HEK293 (cell line): Measurements from ENCODE around the gene BIK.

ENCODE experiments used
- CTCF ChIA-PET: fragments of 350-600 bp; formaldehyde crosslinking; extraction: SDS; loops from one replicate; lab custom pipeline; 2021; ENCODE audit warnings: antibody characterized with exemption; lab: Yijun Ruan, JAX
- POLR2A ChIA-PET: fragments of 300-600 bp; formaldehyde crosslinking; extraction: SDS; loops from one replicate; lab custom pipeline; 2020; ENCODE audit warnings: antibody characterized with exemption, inconsistent platforms; lab: Yijun Ruan, JAX
- H3K27ac ChIP-seq: fragments of 200-500 bp; sonication (Bioruptor generic); 2 replicates; pipeline ENCODE4 v1.5.1; 2014; ENCODE audit warnings: low read depth, low read length, control low read depth, inconsistent platforms; ENCODE audit errors: extremely low read depth
- H3K36me3 ChIP-seq, 2 experiments: fragments of 200-500 bp in 1 of 2; sonication (Bioruptor generic) in 1 of 2; 1 replicate in 1 of 2; 2 replicates in 1 of 2; pipeline ENCODE4 v1.5.1; 2014 to 2017; ENCODE audit warnings: inconsistent platforms in 2 of 2, low read length in 2 of 2; ENCODE audit not compliant: control insufficient read depth in 2 of 2, insufficient read depth in 1 of 2
- H3K4me1 ChIP-seq: fragments of 200-500 bp; sonication (Bioruptor generic); 2 replicates; pipeline ENCODE4 v1.5.1; 2014; ENCODE audit warnings: mild to moderate bottlenecking, low read length, inconsistent platforms; ENCODE audit not compliant: control insufficient read depth, insufficient read depth
- H3K4me3 ChIP-seq: 2 replicates; pipeline ENCODE4 v1.5.1; 2011; ENCODE audit warnings: low read depth, mild to moderate bottlenecking, control low read depth, low read length, moderate library complexity
- H3K9me3 ChIP-seq: fragments of 200-500 bp; sonication (Bioruptor generic); 2 replicates; pipeline ENCODE4 v1.5.1; 2014; ENCODE audit warnings: low read depth, low read length, inconsistent platforms; ENCODE audit not compliant: control insufficient read depth, insufficient read depth
- GLIS1 ChIP-seq: fragments of 450-650 bp; formaldehyde crosslinking; IDR thresholded peaks from 2 replicates; pipeline ENCODE4 v1.5.1; 2016; ENCODE audit warnings: missing biosample characterization, missing genetic modification characterization
- KLF17 ChIP-seq: fragments of 450-650 bp; formaldehyde crosslinking; IDR thresholded peaks from 2 replicates; pipeline ENCODE4 v1.5.1; 2016; ENCODE audit warnings: missing biosample characterization, missing genetic modification characterization
- MYNN ChIP-seq: fragments of 450-650 bp; formaldehyde crosslinking; IDR thresholded peaks from 2 replicates; pipeline ENCODE4 v1.5.1; 2016; ENCODE audit warnings: missing biosample characterization, missing genetic modification characterization, borderline replicate concordance
- PRDM10 ChIP-seq: fragments of 450-650 bp; formaldehyde crosslinking; IDR thresholded peaks from 2 replicates; pipeline ENCODE4 v1.5.1; 2016; ENCODE audit warnings: missing biosample characterization, missing genetic modification characterization
- SP3 ChIP-seq: fragments of 450-650 bp; formaldehyde crosslinking; IDR thresholded peaks from 2 replicates; pipeline ENCODE4 v1.5.1; 2016; ENCODE audit warnings: missing biosample characterization, missing genetic modification characterization
- YY2 ChIP-seq: fragments of 450-650 bp; formaldehyde crosslinking; IDR thresholded peaks from 2 replicates; pipeline ENCODE4 v1.5.1; 2016; ENCODE audit warnings: missing biosample characterization, missing genetic modification characterization
- ZBTB20 ChIP-seq: fragments of 450-650 bp; formaldehyde crosslinking; IDR thresholded peaks from 2 replicates; pipeline ENCODE4 v1.5.1; 2016; ENCODE audit warnings: missing biosample characterization, missing genetic modification characterization
- ZBTB44 ChIP-seq: fragments of 450-650 bp; IDR thresholded peaks from 2 replicates; pipeline ENCODE4 v1.5.1; 2018; ENCODE audit warnings: missing biosample characterization, mild to moderate bottlenecking, missing genetic modification characterization
- ZFP69B ChIP-seq: fragments of 450-650 bp; formaldehyde crosslinking; IDR thresholded peaks from 2 replicates; pipeline ENCODE4 v1.5.1; 2016; ENCODE audit warnings: missing biosample characterization, missing genetic modification characterization
- ZNF133 ChIP-seq: fragments of 450-650 bp; formaldehyde crosslinking; IDR thresholded peaks from 2 replicates; pipeline ENCODE4 v1.5.1; 2016; ENCODE audit warnings: missing biosample characterization, missing genetic modification characterization
- ZNF138 ChIP-seq: fragments of 450-650 bp; formaldehyde crosslinking; IDR thresholded peaks from 2 replicates; pipeline ENCODE4 v1.5.1; 2016; ENCODE audit warnings: missing biosample characterization, missing genetic modification characterization, borderline replicate concordance
- ZNF157 ChIP-seq: fragments of 450-650 bp; formaldehyde crosslinking; IDR thresholded peaks from 2 replicates; pipeline ENCODE4 v1.5.1; 2016; ENCODE audit warnings: missing biosample characterization, missing genetic modification characterization
- ZNF16 ChIP-seq: fragments of 450-650 bp; formaldehyde crosslinking; IDR thresholded peaks from 2 replicates; pipeline ENCODE4 v1.5.1; 2016; ENCODE audit warnings: low read depth, missing biosample characterization, missing genetic modification characterization
- ZNF174 ChIP-seq: fragments of 450-650 bp; formaldehyde crosslinking; IDR thresholded peaks from 2 replicates; pipeline ENCODE4 v1.5.0; 2017; ENCODE audit warnings: missing biosample characterization, mild to moderate bottlenecking, missing genetic modification characterization
- ZNF26 ChIP-seq: fragments of 450-650 bp; formaldehyde crosslinking; IDR thresholded peaks from 2 replicates; pipeline ENCODE4 v1.5.1; 2016; ENCODE audit warnings: missing biosample characterization, missing genetic modification characterization
- ZNF292 ChIP-seq: fragments of 450-650 bp; formaldehyde crosslinking; IDR thresholded peaks from 2 replicates; pipeline ENCODE4 v1.5.1; 2016; ENCODE audit warnings: low read depth, missing biosample characterization, missing genetic modification characterization, borderline replicate concordance
- ZNF311 ChIP-seq: fragments of 450-650 bp; formaldehyde crosslinking; IDR thresholded peaks from 2 replicates; pipeline ENCODE4 v1.5.1; 2017; ENCODE audit warnings: missing biosample characterization, missing genetic modification characterization, borderline replicate concordance
- ZNF354C ChIP-seq: fragments of 450-650 bp; formaldehyde crosslinking; IDR thresholded peaks from 2 replicates; pipeline ENCODE4 v1.5.1; 2016; ENCODE audit warnings: missing biosample characterization, missing genetic modification characterization, low read depth, borderline replicate concordance
- ZNF391 ChIP-seq: fragments of 450-650 bp; formaldehyde crosslinking; IDR thresholded peaks from 2 replicates; pipeline ENCODE4 v1.5.1; 2016; ENCODE audit warnings: low read depth, missing biosample characterization, missing genetic modification characterization, borderline replicate concordance
- ZNF473 ChIP-seq: fragments of 450-650 bp; formaldehyde crosslinking; IDR thresholded peaks from 2 replicates; pipeline ENCODE4 v1.5.1; 2017; ENCODE audit warnings: missing biosample characterization, missing genetic modification characterization
- ZNF548 ChIP-seq: fragments of 450-650 bp; formaldehyde crosslinking; IDR thresholded peaks from 2 replicates; pipeline ENCODE4 v1.5.1; 2016; ENCODE audit warnings: missing biosample characterization, missing genetic modification characterization
- ZNF561 ChIP-seq: fragments of 450-650 bp; IDR thresholded peaks from 2 replicates; pipeline ENCODE4 v1.5.1; 2018; ENCODE audit warnings: missing biosample characterization, missing genetic modification characterization, borderline replicate concordance
- ZNF571 ChIP-seq: fragments of 450-650 bp; formaldehyde crosslinking; IDR thresholded peaks from 2 replicates; pipeline ENCODE4 v1.5.0; 2017; ENCODE audit warnings: missing biosample characterization, missing genetic modification characterization
- ZNF600 ChIP-seq: fragments of 450-650 bp; formaldehyde crosslinking; IDR thresholded peaks from 2 replicates; pipeline ENCODE4 v1.5.1; 2016; ENCODE audit warnings: missing biosample characterization, missing genetic modification characterization
- ZNF623 ChIP-seq: fragments of 450-650 bp; formaldehyde crosslinking; IDR thresholded peaks from 2 replicates; pipeline ENCODE4 v1.5.1; 2016; ENCODE audit warnings: missing biosample characterization, missing genetic modification characterization
- ZNF624 ChIP-seq: fragments of 450-650 bp; formaldehyde crosslinking; IDR thresholded peaks from 2 replicates; pipeline ENCODE4 v1.5.1; 2017; ENCODE audit warnings: missing biosample characterization, missing genetic modification characterization
- ZNF629 ChIP-seq: fragments of 450-650 bp; formaldehyde crosslinking; IDR thresholded peaks from 2 replicates; pipeline ENCODE4 v1.5.1; 2017; ENCODE audit warnings: missing biosample characterization, missing genetic modification characterization
- ZNF670 ChIP-seq: fragments of 450-650 bp; formaldehyde crosslinking; IDR thresholded peaks from 2 replicates; pipeline ENCODE4 v1.5.1; 2016; ENCODE audit warnings: missing biosample characterization, missing genetic modification characterization, low read depth
- ZNF704 ChIP-seq: fragments of 450-650 bp; formaldehyde crosslinking; IDR thresholded peaks from 2 replicates; pipeline ENCODE4 v1.5.1; 2016; ENCODE audit warnings: missing biosample characterization, missing genetic modification characterization
- ZNF791 ChIP-seq: fragments of 450-650 bp; formaldehyde crosslinking; IDR thresholded peaks from 2 replicates; pipeline ENCODE4 v1.5.1; 2016; ENCODE audit warnings: missing biosample characterization, missing genetic modification characterization
- ZNF837 ChIP-seq: fragments of 450-650 bp; formaldehyde crosslinking; IDR thresholded peaks from 2 replicates; pipeline ENCODE4 v1.5.1; 2016; ENCODE audit warnings: missing biosample characterization, missing genetic modification characterization

BIK gene

GRCh38 chr22:43078522-43078921 is 32.0 kb upstream of the BIK start:
- CTCF ChIA-PET = interaction anchor here (0.6 to 1.1 kb wide), 4 partner anchors 11 to 1122 kb away, joined by 3 to 5 read pairs (median 3); no protein-coding TSS in a partner anchor
- H3K4me3 ChIP-seq = no peak overlapping the region

GRCh38 chr22:43079742-43080141 is 30.8 kb upstream of the BIK start:
- CTCF ChIA-PET = no interaction called here
- no peak overlapping the region for H3K27ac ChIP-seq
- no peak overlapping the region for H3K4me3 ChIP-seq
- no peaks in the 10 kb centered on the region for H3K9me3 ChIP-seq
- H3K36me3 ChIP-seq = no peaks in the 10 kb centered on the region
- POLR2A ChIA-PET = no interaction called here
- H3K4me1 ChIP-seq = no peaks in the 10 kb centered on the region
- TF ChIP-seq SP3 = no peak
- no peak for TF ChIP-seq ZNF791 (tag by site-specific recombination)
- no peak for TF ChIP-seq PRDM10 (tag by site-specific recombination)
- no peak for TF ChIP-seq YY2
- TF ChIP-seq ZNF157 = no peak
- no peak for TF ChIP-seq ZNF561 (tag by site-specific recombination)
- no peak for TF ChIP-seq KLF17 (tag by site-specific recombination)
- TF ChIP-seq MYNN (tag by site-specific recombination) = no peak
- TF ChIP-seq ZNF600 (tag by site-specific recombination) = no peak
- TF ChIP-seq ZNF837 (tag by site-specific recombination) = no peak
- no peak for TF ChIP-seq ZNF311 (tag by site-specific recombination)
- TF ChIP-seq ZNF174 (tag by site-specific recombination) = no peak
- TF ChIP-seq ZNF292 = no peak
- TF ChIP-seq ZNF704 = no peak
- no peak for TF ChIP-seq ZNF473 (tag by site-specific recombination)
- no peak for TF ChIP-seq ZNF670 (tag by site-specific recombination)
- TF ChIP-seq ZNF624 (tag by site-specific recombination) = no peak

More at GRCh38 chr22:43078522-43078921, 32.0 kb upstream of the BIK start:
- no peak overlapping the region for H3K27ac ChIP-seq
- TF ChIP-seq ZNF623 (tag by site-specific recombination) = no peak
- no peak for TF ChIP-seq ZFP69B (tag by site-specific recombination)
- TF ChIP-seq ZNF548 (tag by site-specific recombination) = no peak
- no peak for TF ChIP-seq ZNF391 (tag by site-specific recombination)
- TF ChIP-seq ZNF16 (tag by site-specific recombination) = no peak
- no peak for TF ChIP-seq ZBTB20
- no peak for TF ChIP-seq ZNF26 (tag by site-specific recombination)
- no peak for TF ChIP-seq ZNF571 (tag by site-specific recombination)
- no peak for TF ChIP-seq ZNF354C (tag by site-specific recombination)
- no peak for TF ChIP-seq ZNF138 (tag by site-specific recombination)
- no peak for TF ChIP-seq ZNF791 (tag by site-specific recombination)
- no peak for TF ChIP-seq ZNF133 (tag by site-specific recombination)
- TF ChIP-seq GLIS1 (tag by site-specific recombination) = no peak
- TF ChIP-seq ZNF629 (tag by site-specific recombination) = no peak
- TF ChIP-seq ZBTB44 = no peak
- TF ChIP-seq, all 188 proteins: peak for 0
- Histone ChIP-seq H3K9me3 (no peaks in the 10 kb centered on the region), H3K4me1 (no peaks in the 10 kb centered on the region), H3K36me3 (no peaks in the 10 kb centered on the region)
- POLR2A ChIA-PET = interaction anchor here (1.0 kb wide), 1 partner anchor 8 kb away, joined by 3 read pairs; no protein-coding TSS in a partner anchor
